Endodermal cell (in vitro differentiated cells): ENCODE data around the gene ARIH1. TPM values are rescaled to one million over a fixed set of nuclear protein-coding genes. Genes with fewer than 3 reads are reported as not detected.

Source experiments
- DNase-seq: peaks from one replicate; pipeline ENCODE4 v3.0.0-alpha.2; 2017
- H3K27ac ChIP-seq: 2 replicates; pipeline ENCODE4 v1.5.1; 2013; ENCODE audit warnings: mild to moderate bottlenecking, low read depth, low read length, moderate library complexity
- H3K27me3 ChIP-seq: 2 replicates; pipeline ENCODE4 v1.6.1; 2013; ENCODE audit warnings: mild to moderate bottlenecking, low read length, moderate library complexity; ENCODE audit not compliant: insufficient read depth, control insufficient read depth, poor library complexity, severe bottlenecking
- H3K36me3 ChIP-seq: 2 replicates; pipeline ENCODE4 v1.7.0; 2013; ENCODE audit warnings: mild to moderate bottlenecking, low read length, moderate library complexity; ENCODE audit not compliant: control insufficient read depth, insufficient read depth
- H3K4me1 ChIP-seq: one replicate; pipeline ENCODE4 v1.7.0; 2013; ENCODE audit warnings: low read length; ENCODE audit not compliant: control insufficient read depth, insufficient read depth
- H3K4me3 ChIP-seq: 2 replicates; pipeline ENCODE4 v1.5.1; 2013; ENCODE audit warnings: mild to moderate bottlenecking, low read length, moderate library complexity
- H3K9ac ChIP-seq: 2 replicates; pipeline ENCODE4 v1.6.1; 2013; ENCODE audit warnings: mild to moderate bottlenecking, low read length, moderate library complexity; ENCODE audit not compliant: poor library complexity, severe bottlenecking; ENCODE audit errors: extremely low read depth
- H3K9me3 ChIP-seq: 2 replicates; pipeline ENCODE4 v1.6.1; 2013; ENCODE audit warnings: mild to moderate bottlenecking, low read length, moderate library complexity; ENCODE audit not compliant: control insufficient read depth
- H3K27ac Mint-ChIP-seq: 2 replicates; pipeline ENCODE4 v1.8.0; 2020; ENCODE audit warnings: mixed read lengths
- H3K27me3 Mint-ChIP-seq: 2 replicates; pipeline ENCODE4 v1.8.0; 2021; ENCODE audit warnings: mild to moderate bottlenecking, mixed read lengths; ENCODE audit not compliant: insufficient read depth
- H3K36me3 Mint-ChIP-seq: 2 replicates; pipeline ENCODE4 v1.8.0; 2020; ENCODE audit warnings: low read depth, mixed read lengths
- H3K4me1 Mint-ChIP-seq: 2 replicates; pipeline ENCODE4 v1.8.0; 2020; ENCODE audit warnings: mixed read lengths
- H3K4me3 Mint-ChIP-seq: 2 replicates; pipeline ENCODE4 v1.8.0; 2020; ENCODE audit warnings: mild to moderate bottlenecking, moderate library complexity, mixed read lengths
- H3K9me3 Mint-ChIP-seq: 2 replicates; pipeline ENCODE4 v1.8.0; 2020; ENCODE audit warnings: mild to moderate bottlenecking, mixed read lengths
- CTCF ChIP-seq: fragments of 200-600 bp; sonication (generic); conservative IDR thresholded peaks from 2 replicates; pipeline ENCODE4 v1.5.0; 2021; ENCODE audit warnings: antibody characterized with exemption, mild to moderate bottlenecking
- WGBS, 2 experiments: methylation state at CpG; one replicate each; pipeline versions ENCODE4 v1.1.5 to v1.1.7; 2013; ENCODE audit warnings: missing lambda C conversion rate in 2 of 2, mixed read lengths in 1 of 2; ENCODE audit not compliant: insufficient coverage in 1 of 2, insufficient read length in 1 of 2; 5-methylcytosine and 5-hydroxymethylcytosine counted together
- total RNA-seq, 2 donors: library from RNA; stranded (reverse); fragmentation: NEBNext Ultra II Directional in 1 of 2; extraction: Animal tissue kit (Norgen Biotek cat#: 25700) in 1 of 2; gene quantifications; 2 replicates in 1 of 2; 3 replicates in 1 of 2; pipeline ENCODE4 v1.2.1, GENCODE V29; 2021

The ARIH1 gene
- total RNA-seq, 2 donors from 2014 or later = 183 to 238 TPM

- H3K27me3 ChIP-seq = no peaks in the 10 kb centered on the region
- TF ChIP-seq CTCF = no peak
- H3K9ac ChIP-seq = no peak overlapping the region
- Mint-ChIP-seq H3K9me3 (no peaks in the 10 kb centered on the region), H3K36me3 (no peaks in the 10 kb centered on the region), H3K4me3 (no peak overlapping the region), H3K27me3 (no peaks in the 10 kb centered on the region), H3K27ac (no peak overlapping the region), H3K4me1 (no peaks in the 10 kb centered on the region)
- WGBS, 2 experiments = 100% methylated on average over 4 to 7 of the region's 7 CpGs
- no peak for DNase-seq
- no peaks in the 10 kb centered on the region for H3K36me3 ChIP-seq
- no peak overlapping the region for H3K4me3 ChIP-seq
- no peaks in the 10 kb centered on the region for H3K4me1 ChIP-seq
- H3K27ac ChIP-seq = no peak overlapping the region
- H3K9me3 ChIP-seq = no peaks in the 10 kb centered on the region
These were observed 9.9 kb upstream of the ARIH1 start for GRCh38 chr15:72464251-72464650.

- H3K27ac Mint-ChIP-seq = no peak overlapping the region
- no peaks in the 10 kb centered on the region for H3K27me3 Mint-ChIP-seq
- WGBS, 2 experiments = 78 to 92% methylated on average over 2 to 3 of the region's 3 CpGs
These were observed 6.0 kb upstream of the ARIH1 start for GRCh38 chr15:72468103-72468502.

GRCh38 chr15:72472992-72473610, 1.0 kb upstream of the ARIH1 start:
- no peak for DNase-seq
- H3K9ac ChIP-seq = peak overlapping the region; percentile 99
- no peaks in the 10 kb centered on the region for H3K9me3 ChIP-seq
- Mint-ChIP-seq H3K4me3 (peak overlapping the region; percentile 98), H3K36me3 (peaks cover 19% of the 10 kb centered on the region), H3K27ac (peak overlapping the region; percentile 99), H3K9me3 (no peaks in the 10 kb centered on the region), H3K27me3 (no peaks in the 10 kb centered on the region), H3K4me1 (peaks cover 18% of the 10 kb centered on the region)
- H3K36me3 ChIP-seq = peaks cover 20% of the 10 kb centered on the region
- TF ChIP-seq CTCF = peak; percentile 34
- no peaks in the 10 kb centered on the region for H3K4me1 ChIP-seq
- 70 to 81% methylated on average over 4 of the region's 4 CpGs for WGBS, 2 experiments
- peak overlapping the region; percentile 98 for H3K27ac ChIP-seq
- H3K4me3 ChIP-seq = peak overlapping the region; percentile 100
- H3K27me3 ChIP-seq = no peaks in the 10 kb centered on the region

More at GRCh38 chr15:72468103-72468502, 6.0 kb upstream of the ARIH1 start:
- no peaks in the 10 kb centered on the region for H3K4me1 ChIP-seq
- H3K9ac ChIP-seq = no peak overlapping the region
- H3K27ac ChIP-seq = no peak overlapping the region
- H3K9me3 ChIP-seq = no peaks in the 10 kb centered on the region
- H3K4me1 Mint-ChIP-seq = peaks cover 10% of the 10 kb centered on the region
- no peak for TF ChIP-seq CTCF
- H3K36me3 Mint-ChIP-seq = no peaks in the 10 kb centered on the region
- H3K27me3 ChIP-seq = no peaks in the 10 kb centered on the region
- no peaks in the 10 kb centered on the region for H3K36me3 ChIP-seq
- no peak overlapping the region for H3K4me3 ChIP-seq
- H3K4me3 Mint-ChIP-seq = no peak overlapping the region
- no peak for DNase-seq
- no peaks in the 10 kb centered on the region for H3K9me3 Mint-ChIP-seq
